OCI-LY3 (cell line): ENCODE results near the gene GRK3.
"Not testable (repeated sequence)": the region's sequence is repeated elsewhere in the genome, so short reads cannot be mapped to it uniquely, and the experiment has no call there.

Experiments
- H2AFZ ChIP-seq: fragments of 200-600, 300-600 bp; shearing (Covaris generic); 2 replicates; pipeline ENCODE4 v1.6.0; 2014; ENCODE audit warnings: antibody characterized with exemption, low read depth, low read length
- H3K27ac ChIP-seq: fragments of 200-600, 300-600 bp; sonication (generic); 2 replicates; pipeline ENCODE4 v1.5.1; 2014; ENCODE audit warnings: mild to moderate bottlenecking, low read length, moderate library complexity, mixed read lengths
- H3K27me3 ChIP-seq: fragments of 200-600, 300-600 bp; sonication (generic); 2 replicates; pipeline ENCODE4 v1.6.1; 2014; ENCODE audit warnings: low read depth, low read length, mixed read lengths
- H3K36me3 ChIP-seq: fragments of 200-600, 300-600 bp; sonication (generic); replicated peaks from 2 replicates; pipeline ENCODE3; 2014; ENCODE audit warnings: low read depth, low read length, mixed read lengths
- H3K4me1 ChIP-seq: fragments of 300-600, 200-600 bp; sonication (generic); 2 replicates; pipeline ENCODE4 v1.6.1; 2014; ENCODE audit warnings: low read length, mixed read lengths
- H3K4me2 ChIP-seq: fragments of 200-600, 300-600 bp; sonication (generic); 2 replicates; pipeline ENCODE4 v1.6.1; 2014; ENCODE audit warnings: low read length, mixed read lengths
- H3K4me3 ChIP-seq: fragments of 300-600, 200-600 bp; sonication (generic); 2 replicates; pipeline ENCODE4 v1.5.1; 2014; ENCODE audit warnings: antibody characterized with exemption, mild to moderate bottlenecking, low read length, moderate library complexity
- H3K79me2 ChIP-seq: fragments of 300-600, 200-600 bp; shearing (Covaris generic); 2 replicates; pipeline ENCODE4 v1.6.1; 2014; ENCODE audit warnings: mild to moderate bottlenecking, low read length, mixed read lengths
- H3K9ac ChIP-seq: fragments of 300-600, 200-600 bp; shearing (Covaris generic); 2 replicates; pipeline ENCODE4 v1.6.0; 2014; ENCODE audit warnings: mild to moderate bottlenecking, low read length, moderate library complexity
- H3K9me3 ChIP-seq: fragments of 200-600, 300-600 bp; shearing (Covaris generic); 2 replicates; pipeline ENCODE4 v1.6.1; 2014; ENCODE audit warnings: low read length, mixed read lengths; ENCODE audit not compliant: insufficient read depth
- H4K20me1 ChIP-seq: fragments of 200-600, 300-600 bp; sonication (generic); 2 replicates; pipeline ENCODE4 v1.6.1; 2016; ENCODE audit warnings: low read length, mixed read lengths; ENCODE audit not compliant: insufficient read depth
- CTCF ChIP-seq: fragments of 200-600, 300-600 bp; sonication (generic); IDR thresholded peaks from 2 replicates; pipeline ENCODE4 v1.5.1; 2014; ENCODE audit warnings: antibody characterized with exemption, low read length, low read depth
- EZH2phosphoT487 ChIP-seq: fragments of 200-600 bp; shearing (Covaris generic); IDR thresholded peaks from 2 replicates; pipeline ENCODE4 v1.6.1; 2018; ENCODE audit warnings: antibody characterized with exemption, mixed run types, low read depth

The GRK3 gene

DNA sequence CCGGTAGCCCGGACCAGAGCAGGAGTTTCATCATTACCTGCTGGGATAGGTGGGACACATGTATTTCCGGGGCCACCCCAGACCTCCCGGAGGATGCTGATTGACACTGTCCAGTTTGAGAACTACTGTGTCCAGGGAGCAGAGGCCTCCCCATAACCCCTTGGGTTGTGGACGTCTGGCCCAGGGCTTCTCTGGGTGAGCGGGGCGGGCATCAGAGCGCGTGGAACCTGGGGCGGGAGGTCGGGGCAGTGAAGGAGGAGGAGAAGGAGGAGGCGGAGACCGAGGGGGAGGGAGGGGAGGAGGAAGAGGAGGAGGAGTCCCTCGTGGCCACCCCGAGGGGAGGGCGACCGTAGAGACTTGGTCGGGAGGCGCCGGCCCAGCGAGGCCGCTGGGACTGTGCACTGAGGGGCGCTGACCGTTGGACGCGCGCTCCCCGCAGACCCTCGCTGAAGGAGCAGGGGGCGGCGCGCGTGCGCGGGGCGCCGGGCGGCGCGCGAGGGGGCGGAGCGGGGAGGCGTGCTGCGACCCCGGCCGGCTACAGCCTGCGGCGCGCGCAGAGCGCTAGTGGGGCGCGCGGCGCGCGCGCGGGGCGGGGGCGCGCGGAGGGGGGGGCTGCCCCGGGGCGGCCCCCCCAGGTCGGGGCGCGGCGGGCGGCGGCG, at the start of gene GRK3:
Gene GRK3 (plus strand): TSS at position 356 of the 659 bp plus-strand sequence. CDS start 366 bp downstream, outside the sequence.
- H3K27ac ChIP-seq: peak within 1 kb of the TSS; percentile 98
- no peaks in the 10 kb centered on the region for H3K9me3 ChIP-seq
- H2AFZ ChIP-seq: peak within 1 kb of the TSS; percentile 50; the same call in 1 of the 2 replicates

GRCh38 chr22:25518000-25518663, 46.3 kb upstream of the GRK3 start:
- Histone ChIP-seq H3K36me3 (no peaks in the 10 kb centered on the region), H3K4me3 (no peak overlapping the region), H3K4me2 (no peak overlapping the region), H3K27me3 (no peaks in the 10 kb centered on the region), H3K9me3 (no peaks in the 10 kb centered on the region), H3K79me2 (no peaks in the 10 kb centered on the region), H3K27ac (no peak overlapping the region), H2AFZ (no peak overlapping the region), H3K9ac (no peak overlapping the region), H4K20me1 (no peaks in the 10 kb centered on the region), H3K4me1 (no peaks in the 10 kb centered on the region)
- TF ChIP-seq CTCF (no peak), EZH2phosphoT487 (no peak)

More for the DNA sequence above, at the start of gene GRK3:
- H3K9ac ChIP-seq: peak within 1 kb of the TSS; percentile 99
- peaks cover 5% of the 10 kb centered on the region for H3K36me3 ChIP-seq
- TF ChIP-seq CTCF (no peak), EZH2phosphoT487 (no peak)
- H3K4me2 ChIP-seq: peak within 1 kb of the TSS; percentile 98
- peaks cover 50% of the 10 kb centered on the region for H3K79me2 ChIP-seq
- peaks cover 25% of the 10 kb centered on the region for H4K20me1 ChIP-seq
- peaks cover 51% of the 10 kb centered on the region for H3K4me1 ChIP-seq
- H3K4me3 ChIP-seq: peak within 1 kb of the TSS; percentile 93
- H3K27me3 ChIP-seq: no peaks in the 10 kb centered on the region

- H3K27ac ChIP-seq: no peak overlapping the region
- no peak overlapping the region for H2AFZ ChIP-seq
- H3K9ac ChIP-seq: no peak overlapping the region
- peaks cover 9% of the 10 kb centered on the region for H3K9me3 ChIP-seq
- no peaks in the 10 kb centered on the region for H3K4me1 ChIP-seq
- no peaks in the 10 kb centered on the region for H3K36me3 ChIP-seq
- no peaks in the 10 kb centered on the region for H3K27me3 ChIP-seq
- no peak overlapping the region for H3K4me3 ChIP-seq
- no peak overlapping the region for H3K4me2 ChIP-seq
- TF ChIP-seq CTCF (no peak), EZH2phosphoT487 (no peak)
- no peaks in the 10 kb centered on the region for H3K79me2 ChIP-seq
- H4K20me1 ChIP-seq: no peaks in the 10 kb centered on the region
These were observed 39.1 kb upstream of the GRK3 start for GRCh38 chr22:25525376-25525775.

DNA sequence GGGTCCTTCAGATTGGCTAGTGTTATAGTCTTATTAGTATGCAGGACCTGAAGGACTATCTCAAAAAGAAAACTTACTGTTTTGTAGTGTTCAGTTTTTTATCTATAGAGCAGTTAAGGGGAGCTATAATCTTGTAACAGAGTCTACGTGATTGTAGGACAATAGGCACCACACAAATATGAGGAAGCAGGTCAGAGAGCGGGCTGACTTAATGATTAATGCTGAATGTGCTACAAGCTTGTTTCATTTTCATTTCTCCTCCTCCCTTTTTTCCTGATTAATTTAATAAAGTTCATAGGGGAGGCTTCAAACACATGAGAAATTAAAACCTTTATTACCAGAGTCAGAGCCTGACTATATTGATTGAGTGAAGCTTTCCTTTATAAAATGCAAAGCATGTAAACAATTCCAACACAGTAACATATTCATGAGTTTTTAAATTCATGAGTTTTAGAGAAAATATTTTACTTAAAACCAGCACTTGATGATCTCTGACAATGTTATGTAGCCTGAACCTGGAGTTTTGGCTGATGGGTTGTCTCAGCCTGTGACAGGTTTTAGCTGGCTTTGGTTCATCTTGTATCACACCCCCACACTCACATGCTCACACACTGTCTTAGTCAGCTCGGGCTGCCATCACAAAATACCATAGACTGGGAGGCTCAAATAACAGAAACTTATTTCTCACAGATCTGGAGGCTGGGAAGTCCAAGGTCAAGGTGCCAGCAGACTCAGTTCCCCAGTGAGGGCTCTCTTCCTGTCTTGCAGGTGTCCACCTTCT, 38.5 kb upstream of the GRK3 start:
- not testable (repeated sequence) for H3K27ac ChIP-seq, H3K27me3 ChIP-seq

GRCh38 chr22:25527016-25527415, 37.5 kb upstream of the GRK3 start:
- not testable (repeated sequence) for H3K9me3 ChIP-seq, H2AFZ ChIP-seq, H3K4me1 ChIP-seq, H3K4me2 ChIP-seq, H3K4me3 ChIP-seq, H3K79me2 ChIP-seq, H3K27me3 ChIP-seq, H3K9ac ChIP-seq, H4K20me1 ChIP-seq, H3K36me3 ChIP-seq, H3K27ac ChIP-seq

More for the DNA sequence above, 38.5 kb upstream of the GRK3 start:
- H3K4me2 ChIP-seq, H3K4me3 ChIP-seq, H3K79me2 ChIP-seq, H3K9ac ChIP-seq, H3K4me1 ChIP-seq, H4K20me1 ChIP-seq, H3K36me3 ChIP-seq, H3K9me3 ChIP-seq, H2AFZ ChIP-seq: not testable (repeated sequence)

DNA sequence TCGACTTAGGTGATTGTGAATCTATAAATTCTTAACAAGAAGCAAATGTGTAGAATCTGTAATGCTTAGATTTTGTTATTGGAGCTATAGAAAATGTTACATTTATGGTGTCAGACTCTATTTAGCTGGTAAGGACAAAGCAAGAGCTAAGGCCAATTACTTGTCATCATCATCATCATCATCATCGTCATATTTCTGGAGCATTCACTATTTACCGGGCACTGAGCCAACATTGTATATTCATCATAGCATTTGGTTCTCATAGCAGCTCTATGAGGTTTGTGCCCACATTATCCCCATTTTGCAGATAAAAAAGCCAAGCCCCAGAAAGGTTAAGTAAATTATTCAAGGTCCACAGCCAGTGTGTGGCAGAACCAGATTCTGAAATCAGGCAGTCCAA, 36.4 kb upstream of the GRK3 start:
- H3K79me2 ChIP-seq, H3K36me3 ChIP-seq: not testable (repeated sequence)

More for the DNA sequence above, 36.4 kb upstream of the GRK3 start:
- not testable (repeated sequence) for H3K27me3 ChIP-seq, H3K27ac ChIP-seq, H3K9me3 ChIP-seq, H3K9ac ChIP-seq, H3K4me3 ChIP-seq, H4K20me1 ChIP-seq, H2AFZ ChIP-seq, H3K4me2 ChIP-seq, H3K4me1 ChIP-seq
